Liver (tissue), 9 donors: ENCODE data around the gene PLPP3. TPM values are rescaled to one million over a fixed set of nuclear protein-coding genes. Genes with fewer than 3 reads are reported as not detected.

ENCODE experiments used
- DNase-seq: peaks from one replicate; pipeline ENCODE4 v3.0.0-alpha.2; 2017; ENCODE audit warnings: low spot score
- H3K27ac ChIP-seq, 2 donors: one replicate each; pipeline ENCODE4 v1.7.0; 2013; ENCODE audit warnings: inconsistent platforms in 2 of 2, low read length in 2 of 2, control low read depth in 1 of 2, low read depth in 1 of 2, mild to moderate bottlenecking in 1 of 2
- H3K27me3 ChIP-seq, 4 donors: one replicate each; pipeline versions ENCODE4 v1.6.1 to v1.7.0; 2013; ENCODE audit warnings: low read length in 3 of 4, inconsistent platforms in 1 of 4, mild to moderate bottlenecking in 1 of 4, moderate library complexity in 1 of 4; ENCODE audit not compliant: control insufficient read depth in 4 of 4, insufficient read depth in 4 of 4
- H3K36me3 ChIP-seq, 4 donors: one replicate each; pipeline versions ENCODE4 v1.6.1 to v1.7.0; 2013; ENCODE audit warnings: low read length in 3 of 4, mild to moderate bottlenecking in 3 of 4, low read depth in 1 of 4, moderate library complexity in 1 of 4; ENCODE audit not compliant: control insufficient read depth in 4 of 4, insufficient read depth in 3 of 4
- H3K4me1 ChIP-seq, 4 donors: one replicate each; pipeline versions ENCODE4 v1.6.1 to v1.7.0; 2013; ENCODE audit warnings: low read length in 3 of 4, mild to moderate bottlenecking in 3 of 4, moderate library complexity in 1 of 4; ENCODE audit not compliant: control insufficient read depth in 4 of 4, insufficient read depth in 4 of 4
- H3K4me3 ChIP-seq, 3 donors: one replicate each; pipeline versions ENCODE4 v1.6.1 to v1.7.0; 2013; ENCODE audit warnings: low read length in 3 of 3, control low read depth in 1 of 3, low read depth in 1 of 3, mild to moderate bottlenecking in 1 of 3
- H3K9ac ChIP-seq, 2 donors: one replicate each; pipeline ENCODE4 v1.7.0; 2013; ENCODE audit warnings: low read length in 2 of 2, mild to moderate bottlenecking in 2 of 2, moderate library complexity in 2 of 2, control low read depth in 1 of 2, low read depth in 1 of 2
- H3K9me3 ChIP-seq, 4 donors: one replicate each; pipeline versions ENCODE4 v1.6.1 to v1.7.0; 2013; ENCODE audit warnings: low read length in 3 of 4; ENCODE audit not compliant: control insufficient read depth in 4 of 4
- ATF3 ChIP-seq: IDR thresholded peaks from 2 replicates; pipeline ENCODE4 v1.6.1; 2016; ENCODE audit warnings: antibody characterized with exemption
- CTCF ChIP-seq: fragments of 150-350 bp; IDR thresholded peaks from 2 replicates; pipeline ENCODE4 v1.5.1; 2017; ENCODE audit warnings: improper control_type of control experiment, low read depth, low read length; ENCODE audit not compliant: missing input control
- EGR1 ChIP-seq, 2 donors: IDR thresholded peaks; 2 replicates each; pipeline ENCODE4 v1.6.1; 2016 to 2018; ENCODE audit warnings: antibody characterized with exemption in 2 of 2, low read depth in 2 of 2
- FOXA1 ChIP-seq: IDR thresholded peaks from 2 replicates; pipeline ENCODE4 v1.6.1; 2016; ENCODE audit warnings: antibody characterized with exemption
- FOXA2 ChIP-seq: IDR thresholded peaks from 2 replicates; pipeline ENCODE4 v1.6.1; 2016; ENCODE audit warnings: antibody characterized with exemption
- GABPA ChIP-seq, 2 donors: IDR thresholded peaks in 1 of 2; conservative IDR thresholded peaks in 1 of 2; 2 replicates each; pipeline ENCODE4 v1.6.1; 2016; ENCODE audit warnings: antibody characterized with exemption in 2 of 2, mild to moderate bottlenecking in 1 of 2, moderate library complexity in 1 of 2
- HNF4A ChIP-seq, 2 donors: conservative IDR thresholded peaks; 2 replicates each; pipeline ENCODE4 v1.6.1; 2016; ENCODE audit warnings: antibody characterized with exemption in 2 of 2, mild to moderate bottlenecking in 2 of 2
- HNF4G ChIP-seq: IDR thresholded peaks from 2 replicates; pipeline ENCODE4 v1.6.1; 2016; ENCODE audit warnings: antibody characterized with exemption
- JUND ChIP-seq, 2 donors: IDR thresholded peaks; 2 replicates each; pipeline ENCODE4 v1.6.1; 2016; ENCODE audit warnings: antibody characterized with exemption in 2 of 2
- MAX ChIP-seq: IDR thresholded peaks from 2 replicates; pipeline ENCODE4 v1.6.1; 2016; ENCODE audit warnings: antibody characterized with exemption
- NR2F2 ChIP-seq: IDR thresholded peaks from 2 replicates; pipeline ENCODE4 v1.6.1; 2016; ENCODE audit warnings: antibody characterized with exemption
- RAD21 ChIP-seq, 2 donors: IDR thresholded peaks; 2 replicates each; pipeline ENCODE4 v1.6.1; 2016; ENCODE audit warnings: antibody characterized with exemption in 2 of 2, mild to moderate bottlenecking in 2 of 2
- REST ChIP-seq: IDR thresholded peaks from 2 replicates; pipeline ENCODE4 v1.6.1; 2016; ENCODE audit warnings: antibody characterized with exemption, mild to moderate bottlenecking
- RXRA ChIP-seq, 2 donors: IDR thresholded peaks; 2 replicates each; pipeline ENCODE4 v1.6.1; 2017 to 2018; ENCODE audit warnings: antibody characterized with exemption in 2 of 2, mild to moderate bottlenecking in 1 of 2
- SP1 ChIP-seq: IDR thresholded peaks from 2 replicates; pipeline ENCODE4 v1.6.1; 2018; ENCODE audit warnings: antibody characterized with exemption, mild to moderate bottlenecking
- TAF1 ChIP-seq: conservative IDR thresholded peaks from 2 replicates; pipeline ENCODE4 v1.6.1; 2016; ENCODE audit warnings: antibody characterized with exemption, mild to moderate bottlenecking
- YY1 ChIP-seq: IDR thresholded peaks from 2 replicates; pipeline ENCODE4 v1.6.1; 2016; ENCODE audit warnings: antibody characterized with exemption, mild to moderate bottlenecking
- ZBTB33 ChIP-seq: IDR thresholded peaks from 2 replicates; pipeline ENCODE4 v1.6.1; 2016; ENCODE audit warnings: antibody characterized with exemption
- WGBS: extraction: QIAGEN DNeasy Blood & Tissue Kit; methylation state at CpG from one replicate; pipeline ENCODE4 v1.1.7; 2013; 5-methylcytosine and 5-hydroxymethylcytosine counted together
- polyA plus RNA-seq, 2 donors: library from polyadenylated mRNA; stranded (reverse) in 1 of 2; unstranded in 1 of 2; fragments of 200-250 nt in 1 of 2; fragments of >200 nt in 1 of 2; fragmentation: Nextera tagmentation in 1 of 2; extraction: Ambion mirVana in 1 of 2; gene quantifications; one replicate each; pipeline versions ENCODE4 v1.2.1 to v1.2.3, GENCODE V29; 2013 to 2015
- total RNA-seq, 2 donors: library from RNA; depleted of rRNA; stranded (reverse); fragments of >200 nt; gene quantifications; one replicate each; pipeline ENCODE4 v1.2.3, GENCODE V29; 2014
- donor health status: healthy.
- donor health status: healthy.
- donor health status: healthy.
- donor health status: healthy.
- donor health status: healthy.

PLPP3 gene
- total and polyA plus RNA-seq, 4 donors = 46.1 to 91.2 (median 67.6) TPM

- H3K4me3 ChIP-seq = no peak overlapping the region
- no peak overlapping the region for H3K9ac ChIP-seq
- no peaks in the 10 kb centered on the region for H3K27me3 ChIP-seq
- H3K27ac ChIP-seq = peak overlapping the region; percentile 20 to 39
- no peaks in the 10 kb centered on the region for H3K36me3 ChIP-seq
- WGBS = 26% methylated on average over 1 of the region's 1 CpG
- no peak for DNase-seq
- peaks cover 12 to 84% (median 73%) of the 10 kb centered on the region in 4 donors for H3K4me1 ChIP-seq
- no peaks in the 10 kb centered on the region for H3K9me3 ChIP-seq
- TF ChIP-seq HNF4G = peak; percentile 21
- TF ChIP-seq RXRA (IDR thresholded peaks at IDR 0.05) = peak; percentile 67 to 81
- peak; percentile 61 for TF ChIP-seq ZBTB33
- peak; percentile 42 to 85 for TF ChIP-seq JUND (IDR thresholded peaks at IDR 0.05)
- TF ChIP-seq SP1 = peak; percentile 44
- peak; percentile 63 to 93 for TF ChIP-seq EGR1 (IDR thresholded peaks at IDR 0.05; ENCODE audit: low read depth in 2 of 2)
- peak; percentile 96 for TF ChIP-seq FOXA2
- no peak for TF ChIP-seq GABPA (IDR thresholded peaks at IDR 0.05 in 1 of 2, conservative IDR thresholded peaks at IDR 0.05 in 1 of 2)
- TF ChIP-seq HNF4A (conservative IDR thresholded peaks at IDR 0.05) = peak; percentile 58 to 71
- no peak for TF ChIP-seq REST
- no peak for TF ChIP-seq CTCF
- no peak for TF ChIP-seq NR2F2
- TF ChIP-seq TAF1 = no peak
- peak; percentile 89 for TF ChIP-seq YY1
- TF ChIP-seq FOXA1 = peak; percentile 90
- peak; percentile 44 to 64 for TF ChIP-seq RAD21 (IDR thresholded peaks at IDR 0.05)
- no peak for TF ChIP-seq ATF3
- TF ChIP-seq MAX = peak; percentile 78
These were observed 9.7 kb downstream of the PLPP3 start for GRCh38 chr1:56569661-56570060.
